H9 (cell line): ENCODE measurements around the gene CTU1. TPM values are rescaled to one million over a fixed set of nuclear protein-coding genes. Genes with fewer than 3 reads are reported as not detected.

Experiments used
- DNase-seq: peaks from one replicate; pipeline ENCODE4 v3.0.0-alpha.2; 2017
- H2AFZ ChIP-seq: one replicate; pipeline ENCODE4 v1.6.1; 2013; ENCODE audit warnings: mild to moderate bottlenecking, low read length, control low read depth, moderate library complexity
- H2AK5ac ChIP-seq: 2 replicates; pipeline ENCODE4 v1.6.1; 2013; ENCODE audit warnings: low read length, control low read depth, mixed read lengths; ENCODE audit not compliant: insufficient read length
- H2BK120ac ChIP-seq: one replicate; pipeline ENCODE4 v1.6.1; 2013; ENCODE audit warnings: low read depth, mild to moderate bottlenecking, low read length, control low read depth, inconsistent platforms; ENCODE audit not compliant: poor library complexity, severe bottlenecking
- H2BK12ac ChIP-seq: 2 replicates; pipeline ENCODE4 v1.6.1; 2013; ENCODE audit warnings: low read length, control low read depth, mixed read lengths, low read depth; ENCODE audit not compliant: insufficient read length
- H2BK15ac ChIP-seq: 2 replicates; pipeline ENCODE4 v1.6.1; 2013; ENCODE audit warnings: low read depth, low read length, control low read depth
- H2BK20ac ChIP-seq: one replicate; pipeline ENCODE4 v1.6.1; 2013; ENCODE audit warnings: low read depth, mild to moderate bottlenecking, low read length, control low read depth, inconsistent platforms; ENCODE audit not compliant: poor library complexity, severe bottlenecking
- H2BK5ac ChIP-seq: 2 replicates; pipeline ENCODE4 v1.6.1; 2013; ENCODE audit warnings: low read length, control low read depth, mixed read lengths; ENCODE audit not compliant: insufficient read length
- H3K14ac ChIP-seq: 2 replicates; pipeline ENCODE4 v1.6.1; 2013; ENCODE audit warnings: low read length, control low read depth; ENCODE audit not compliant: insufficient read depth
- H3K18ac ChIP-seq: 2 replicates; pipeline ENCODE4 v1.6.1; 2013; ENCODE audit warnings: low read depth, mild to moderate bottlenecking, mixed read lengths, low read length, control low read depth; ENCODE audit not compliant: insufficient read length
- H3K23ac ChIP-seq: 2 replicates; pipeline ENCODE4 v1.6.1; 2013; ENCODE audit warnings: low read length, control low read depth, mixed read lengths, low read depth; ENCODE audit not compliant: insufficient read length
- H3K23me2 ChIP-seq: 2 replicates; pipeline ENCODE4 v1.6.1; 2013; ENCODE audit warnings: low read depth, mild to moderate bottlenecking, mixed read lengths, low read length, control low read depth; ENCODE audit not compliant: insufficient read length, poor library complexity, severe bottlenecking
- H3K27ac ChIP-seq: 2 replicates; pipeline ENCODE4 v1.5.1; 2013; ENCODE audit warnings: low read length, control low read depth, mixed read lengths, low read depth; ENCODE audit not compliant: insufficient read length
- H3K27me3 ChIP-seq: 2 replicates; pipeline ENCODE4 v1.6.1; 2013; ENCODE audit warnings: low read length, control low read depth, inconsistent platforms; ENCODE audit not compliant: insufficient read depth
- H3K4ac ChIP-seq: 2 replicates; pipeline ENCODE4 v1.6.1; 2013; ENCODE audit warnings: low read depth, mild to moderate bottlenecking, control low read depth, inconsistent platforms, low read length, moderate library complexity
- H3K4me1 ChIP-seq: 2 replicates; pipeline ENCODE4 v1.6.1; 2013; ENCODE audit warnings: low read length, control low read depth, inconsistent platforms; ENCODE audit not compliant: insufficient read depth
- H3K4me2 ChIP-seq: 2 replicates; pipeline ENCODE4 v1.6.1; 2013; ENCODE audit warnings: low read length, control low read depth, mixed read lengths; ENCODE audit not compliant: insufficient read length, insufficient read depth
- H3K56ac ChIP-seq: 2 replicates; pipeline ENCODE4 v1.6.1; 2013; ENCODE audit warnings: low read depth, mild to moderate bottlenecking, mixed read lengths, low read length, control low read depth; ENCODE audit not compliant: insufficient read length
- H3K79me1 ChIP-seq: 2 replicates; pipeline ENCODE4 v1.6.1; 2013; ENCODE audit warnings: low read depth, mild to moderate bottlenecking, moderate library complexity, low read length, control low read depth, inconsistent platforms; ENCODE audit not compliant: insufficient read depth, poor library complexity, severe bottlenecking
- H3K79me2 ChIP-seq: 2 replicates; pipeline ENCODE4 v1.6.1; 2013; ENCODE audit warnings: low read length, control low read depth, inconsistent platforms; ENCODE audit not compliant: insufficient read depth
- H3K9ac ChIP-seq: 2 replicates; pipeline ENCODE4 v1.6.1; 2013; ENCODE audit warnings: low read length, control low read depth, mixed read lengths; ENCODE audit not compliant: insufficient read length; ENCODE audit errors: extremely low read depth
- H3K9me3 ChIP-seq: one replicate; pipeline ENCODE4 v1.6.1; 2013; ENCODE audit warnings: low read depth, low read length, inconsistent platforms; ENCODE audit not compliant: control insufficient read depth
- H3T11ph ChIP-seq: one replicate; pipeline ENCODE4 v1.6.1; 2013; ENCODE audit warnings: mild to moderate bottlenecking, low read length, control low read depth, inconsistent platforms
- H4K20me1 ChIP-seq: one replicate; pipeline ENCODE4 v1.6.1; 2013; ENCODE audit not compliant: control insufficient read depth, insufficient read length, insufficient read depth
- H4K5ac ChIP-seq: 2 replicates; pipeline ENCODE4 v1.6.1; 2013; ENCODE audit warnings: low read depth, mild to moderate bottlenecking, mixed read lengths, low read length, control low read depth; ENCODE audit not compliant: insufficient read length
- H4K8ac ChIP-seq: replicated peaks from 2 replicates; pipeline ENCODE4 v1.6.1; 2013; ENCODE audit warnings: low read length, control low read depth, mixed read lengths, low read depth; ENCODE audit not compliant: insufficient read length
- H4K91ac ChIP-seq: 2 replicates; pipeline ENCODE4 v1.6.1; 2013; ENCODE audit warnings: low read depth, mild to moderate bottlenecking, moderate library complexity, mixed read lengths, low read length, control low read depth; ENCODE audit not compliant: insufficient read length
- H3K27ac Mint-ChIP-seq, 3 experiments: 2 replicates in 2 of 3; 3 replicates in 1 of 3; pipeline ENCODE4 v1.8.0; 2020 to 2021; ENCODE audit warnings: mixed read lengths in 3 of 3, mild to moderate bottlenecking in 1 of 3, moderate library complexity in 1 of 3
- H3K27me3 Mint-ChIP-seq: 2 replicates; pipeline ENCODE4 v1.8.0; 2021; ENCODE audit warnings: low read depth, mild to moderate bottlenecking, moderate library complexity, mixed read lengths
- H3K36me3 Mint-ChIP-seq, 3 experiments: 2 replicates in 2 of 3; 3 replicates in 1 of 3; pipeline ENCODE4 v1.8.0; 2020 to 2021; ENCODE audit warnings: low read depth in 3 of 3, mixed read lengths in 3 of 3; ENCODE audit not compliant: insufficient read depth in 1 of 3
- H3K4me1 Mint-ChIP-seq, 2 experiments: 2 replicates each; pipeline ENCODE4 v1.8.0; 2020; ENCODE audit warnings: mixed read lengths in 2 of 2
- H3K4me3 Mint-ChIP-seq, 2 experiments: 2 replicates in 1 of 2; 3 replicates in 1 of 2; pipeline ENCODE4 v1.8.0; 2020 to 2021; ENCODE audit warnings: mild to moderate bottlenecking in 2 of 2, mixed read lengths in 2 of 2, moderate library complexity in 1 of 2
- H3K9me3 Mint-ChIP-seq, 2 experiments: 2 replicates in 1 of 2; 3 replicates in 1 of 2; pipeline ENCODE4 v1.8.0; 2020; ENCODE audit warnings: mild to moderate bottlenecking in 2 of 2, mixed read lengths in 2 of 2, moderate library complexity in 1 of 2
- CTCF ChIP-seq: fragments of 200-600 bp; sonication (generic); conservative IDR thresholded peaks from 3 replicates; pipeline ENCODE4 v1.8.0; 2021; ENCODE audit warnings: antibody characterized with exemption, mild to moderate bottlenecking
- total RNA-seq: library from RNA; stranded (reverse); gene quantifications from 2 replicates; pipeline ENCODE4 v1.2.1, GENCODE V29; 2021

The CTU1 gene
- total RNA-seq, 1 experiment from 2014 or later = 8.8 TPM

GRCh38 chr19:51055866-51056265 lies 52.3 kb downstream of the CTU1 start:
- no peak overlapping the region for H2BK120ac ChIP-seq
- H3K4me2 ChIP-seq = no peak overlapping the region
- no peak overlapping the region for H3K23ac ChIP-seq
- no peaks in the 10 kb centered on the region for H3K79me1 ChIP-seq
- no peak overlapping the region for H3K14ac ChIP-seq
- no peak overlapping the region for H3K27ac ChIP-seq
- H2BK15ac ChIP-seq = no peak overlapping the region
- no peaks in the 10 kb centered on the region for H3K9me3 ChIP-seq
- no peak overlapping the region for H3T11ph ChIP-seq
- peaks cover 2% of the 10 kb centered on the region for H3K27me3 Mint-ChIP-seq
- H4K5ac ChIP-seq = no peak overlapping the region
- H3K27ac Mint-ChIP-seq = no peak overlapping the region
- H3K9me3 Mint-ChIP-seq = no peaks in the 10 kb centered on the region; a peak in 1 of 5 replicates
- no peak overlapping the region for H2BK12ac ChIP-seq
- H3K4me1 ChIP-seq = peaks cover 3% of the 10 kb centered on the region; the same call in 1 of the 2 replicates
- H3K56ac ChIP-seq = no peak overlapping the region
- H3K4ac ChIP-seq = no peak overlapping the region
- H3K36me3 Mint-ChIP-seq = no peaks in the 10 kb centered on the region
- no peak overlapping the region for H4K91ac ChIP-seq
- H2AK5ac ChIP-seq = no peak overlapping the region
- no peak overlapping the region for H2AFZ ChIP-seq
- no peak overlapping the region for H2BK5ac ChIP-seq
- no peak overlapping the region for H3K9ac ChIP-seq
- no peak for DNase-seq
- H3K4me3 Mint-ChIP-seq = no peak overlapping the region
- no peak for TF ChIP-seq CTCF
- no peak overlapping the region for H2BK20ac ChIP-seq
- H3K18ac ChIP-seq = no peak overlapping the region
- H3K23me2 ChIP-seq = no peaks in the 10 kb centered on the region
- peaks cover 10 to 19% of the 10 kb centered on the region in 2 experiments for H3K4me1 Mint-ChIP-seq
- no peaks in the 10 kb centered on the region for H3K27me3 ChIP-seq
- H3K79me2 ChIP-seq = no peaks in the 10 kb centered on the region
- H4K20me1 ChIP-seq = no peaks in the 10 kb centered on the region
- no peak overlapping the region for H4K8ac ChIP-seq

Other genes starting within 250 kb of the CTU1 start
- gene KLK2, start 235.0 kb downstream of the CTU1 start, total RNA-seq = not detected in 2 replicates
- 0.48 TPM in 1 of 2 replicates, not detected in the other for gene KLK4, start 197.0 kb downstream of the CTU1 start, total RNA-seq
- gene KLK5, start 155.4 kb downstream of the CTU1 start, total RNA-seq = not detected in 2 replicates
- 2.6 and 3.4 TPM in 2 replicates for gene KLK6, start 138.8 kb downstream of the CTU1 start, total RNA-seq
- gene KLK7, start 124.5 kb downstream of the CTU1 start, total RNA-seq = 0.13 and 0.52 TPM in 2 replicates
- gene KLK8, start 106.8 kb downstream of the CTU1 start, total RNA-seq = 2.7 and 2.9 TPM in 2 replicates
- 1.3 and 1.4 TPM in 2 replicates for gene KLK10, start 88.7 kb downstream of the CTU1 start, total RNA-seq
- not detected in 2 replicates for gene KLK11, start 81.8 kb downstream of the CTU1 start, total RNA-seq
- gene KLK12, start 73.4 kb downstream of the CTU1 start, total RNA-seq = not detected in 2 replicates
- 3.0 and 4.2 TPM in 2 replicates for gene KLK13, start 43.3 kb downstream of the CTU1 start, total RNA-seq
- gene KLK14, start 25.5 kb downstream of the CTU1 start, total RNA-seq = 0.26 and 0.46 TPM in 2 replicates
- not detected in 2 replicates for gene SIGLEC9, start 16.5 kb upstream of the CTU1 start, total RNA-seq
- not detected in 2 replicates for gene SIGLEC7, start 33.9 kb upstream of the CTU1 start, total RNA-seq
- gene CD33, start 116.7 kb upstream of the CTU1 start, total RNA-seq = 0.09 and 0.35 TPM in 2 replicates
- gene SIGLECL1, start 142.7 kb upstream of the CTU1 start, total RNA-seq = not detected in 2 replicates
- gene IGLON5, start 203.2 kb upstream of the CTU1 start, total RNA-seq = 41.4 and 42.3 TPM in 2 replicates
- 5.3 and 5.6 TPM in 2 replicates for gene VSIG10L, start 233.7 kb upstream of the CTU1 start, total RNA-seq